Epithelial cell of prostate (primary cell): ENCODE measurements around the gene CFAP92.
"Not testable (repeated sequence)": the region's sequence is repeated elsewhere in the genome, so short reads cannot be mapped to it uniquely, and the experiment has no call there.

Experiments
- DNase-seq: peaks from one replicate; pipeline ENCODE4 v3.0.0-alpha.2; 2011; ENCODE audit warnings: low read depth, low spot score
- H3K27ac ChIP-seq: fragments of 450-650 bp; 2 replicates; pipeline ENCODE4 v1.5.1; 2017; ENCODE audit warnings: mild to moderate bottlenecking

Gene CFAP92

GRCh38 chr3:128873244-128874022, 120.4 kb downstream of the CFAP92 start:
- H3K27ac ChIP-seq, result no peak overlapping the region
- DNase-seq, result peak; percentile 12

- H3K27ac ChIP-seq, result no peak overlapping the region
- no peak for DNase-seq
Observed at GRCh38 chr3:128872744-128873143, 121.1 kb downstream of the CFAP92 start.

GRCh38 chr3:128872282-128872681, 121.6 kb downstream of the CFAP92 start:
- no peak overlapping the region for H3K27ac ChIP-seq
- no peak for DNase-seq

GRCh38 chr3:128870347-128870746, 123.5 kb downstream of the CFAP92 start:
- no peak for DNase-seq
- H3K27ac ChIP-seq, result no peak overlapping the region

GRCh38 chr3:128867200-128868125, 126.4 kb downstream of the CFAP92 start:
- DNase-seq, result peak; percentile 14
- no peak overlapping the region for H3K27ac ChIP-seq

GRCh38 chr3:128864849-128865804, 128.7 kb downstream of the CFAP92 start:
- not testable (repeated sequence) for DNase-seq

GRCh38 chr3:128864351-128864811, 129.5 kb downstream of the CFAP92 start:
- no peak for DNase-seq
- no peak overlapping the region for H3K27ac ChIP-seq

More at GRCh38 chr3:128864849-128865804, 128.7 kb downstream of the CFAP92 start:
- H3K27ac ChIP-seq, result not testable (repeated sequence)

GRCh38 chr3:128863560-128863959, 130.3 kb downstream of the CFAP92 start:
- no peak overlapping the region for H3K27ac ChIP-seq
- no peak for DNase-seq

GRCh38 chr3:128861491-128861890, 132.4 kb downstream of the CFAP92 start:
- no peak for DNase-seq
- no peak overlapping the region for H3K27ac ChIP-seq
